Peyer's patch (tissue), 4 donors: ENCODE measurements around the gene UBE2Q2.

Experiments used
- CTCF ChIP-seq, 6 experiments: fragments of 450-650 bp in 4 of 6; fragments of 200-600 bp in 2 of 6; sonication (generic) in 1 of 6; IDR thresholded peaks; one replicate each; pipeline ENCODE4 v1.5.1; 2017 to 2019; ENCODE audit warnings: antibody characterized with exemption in 6 of 6, mild to moderate bottlenecking in 3 of 6, moderate library complexity in 1 of 6
- POLR2A ChIP-seq, 2 donors: fragments of 450-650 bp; IDR thresholded peaks; one replicate each; pipeline ENCODE4 v1.5.1; 2017; ENCODE audit warnings: antibody characterized with exemption in 2 of 2, mild to moderate bottlenecking in 2 of 2, moderate library complexity in 2 of 2

GRCh38 chr15:75866916-75867315, 23.7 kb downstream of the UBE2Q2 start:
- no peak for TF ChIP-seq CTCF (IDR thresholded peaks at IDR 0.05)
- TF ChIP-seq POLR2A (IDR thresholded peaks at IDR 0.05), result no peak
